Measurements from ENCODE around the gene OR14C36. TPM values are rescaled to one million over a fixed set of nuclear protein-coding genes. Genes with fewer than 3 reads are reported as not detected.
"Not testable (repeated sequence)": the region's sequence is repeated elsewhere in the genome, so short reads cannot be mapped to it uniquely, and the experiment has no call there.

Gene OR14C36
- total RNA-seq: not detected
- long read RNA-seq: 0 reads

GRCh38 chr1:248348475-248348874 is at the start of gene OR14C36:
Gene OR14C36 (plus strand): TSS chr1:248348775. CDS start chr1:248348775, 0 bp downstream.
- ATAC-seq (no peak), DNase-seq (no peak)
- intact Hi-C loops (cut with DNase I): no loop called here

DNA sequence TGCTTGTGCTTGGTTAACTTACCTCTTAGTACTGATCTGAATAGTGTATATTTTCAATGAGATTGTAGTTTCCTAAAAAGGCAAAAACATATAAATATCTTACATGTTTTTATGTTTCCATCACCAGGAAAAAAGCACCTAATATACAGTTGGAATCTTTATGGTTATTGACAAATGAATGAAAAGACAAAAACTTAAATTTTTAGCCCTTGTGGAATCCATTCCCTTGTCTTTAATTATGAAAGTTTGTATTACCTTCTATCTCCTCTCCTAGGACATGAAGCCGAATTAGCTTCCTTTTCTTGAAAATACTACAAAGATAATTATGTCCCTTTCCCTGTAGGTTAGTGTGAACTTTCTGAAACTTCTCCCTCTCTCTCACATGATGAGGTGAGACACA is 45.3 kb upstream of the OR14C36 start, which contains the start of gene OR2T12:
OR2T12 (minus strand) TSS at position 101 of the 400 bp plus-strand sequence. CDS start 7,846 bp downstream, outside the sequence.
- DNase-seq: no peak
- intact Hi-C loops (cut with DNase I): no loop called here
- no peak for ATAC-seq

GRCh38 chr1:248305672-248306071 is 42.9 kb upstream of the OR14C36 start:
- ATAC-seq; intact Hi-C loops (cut with DNase I); DNase-seq: not testable (repeated sequence)

- intact Hi-C loops (cut with DNase I): no loop called here
- no peak for ATAC-seq
- DNase-seq: no peak
Observed at GRCh38 chr1:248306103-248306502, 42.5 kb upstream of the OR14C36 start.

DNA sequence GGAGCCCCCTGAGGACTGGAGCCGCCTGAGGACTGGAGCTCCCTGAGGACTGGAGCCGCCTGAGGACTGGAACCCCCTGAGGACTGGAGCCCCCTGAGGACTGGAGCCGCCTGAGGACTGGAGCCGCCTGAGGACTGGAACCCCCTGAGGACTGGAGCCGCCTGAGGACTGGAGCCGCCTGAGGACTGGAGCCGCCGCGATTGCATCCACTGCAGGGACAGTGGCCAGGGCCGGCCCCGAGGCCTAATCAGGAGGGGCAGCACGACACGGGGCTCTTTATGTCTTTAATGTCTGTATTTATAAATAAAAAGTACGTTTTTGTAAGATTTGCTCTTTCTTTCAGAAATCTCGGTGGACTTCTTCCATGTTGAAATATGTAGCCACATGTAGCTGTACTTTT is 41.8 kb upstream of the OR14C36 start:
- ATAC-seq; DNase-seq; intact Hi-C loops (cut with DNase I): not testable (repeated sequence)

- DNase-seq: no peak
- intact Hi-C loops (cut with DNase I): no loop called here
- ATAC-seq: no peak
Observed at GRCh38 chr1:248316796-248317195, 31.8 kb upstream of the OR14C36 start.

DNA sequence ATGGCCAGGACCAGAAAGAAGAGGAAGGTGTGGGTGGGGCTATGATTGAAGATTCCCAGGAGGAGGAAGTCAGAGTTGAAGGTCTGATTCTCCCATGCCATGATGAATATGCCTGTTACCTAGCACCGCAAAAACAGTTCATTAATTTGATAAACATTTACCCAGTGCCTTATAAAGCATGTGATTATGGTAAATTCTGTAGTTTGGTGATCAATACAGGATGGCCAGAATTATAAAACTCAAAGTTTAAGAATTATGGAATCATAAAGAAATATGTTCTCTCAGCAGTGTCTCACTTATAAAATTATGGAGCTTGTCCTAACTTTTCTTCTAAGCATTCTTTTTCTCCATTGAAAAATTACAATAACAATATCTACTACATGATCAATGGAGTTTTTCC is 24.1 kb upstream of the OR14C36 start, which contains the start of gene OR2M7:
OR2M7 (minus strand) TSS at position 101 of the 400 bp plus-strand sequence; CDS start at position 101, 0 bp downstream.
- DNase-seq (no peak), ATAC-seq (no peak)
- intact Hi-C loops (cut with DNase I): no loop called here

DNA sequence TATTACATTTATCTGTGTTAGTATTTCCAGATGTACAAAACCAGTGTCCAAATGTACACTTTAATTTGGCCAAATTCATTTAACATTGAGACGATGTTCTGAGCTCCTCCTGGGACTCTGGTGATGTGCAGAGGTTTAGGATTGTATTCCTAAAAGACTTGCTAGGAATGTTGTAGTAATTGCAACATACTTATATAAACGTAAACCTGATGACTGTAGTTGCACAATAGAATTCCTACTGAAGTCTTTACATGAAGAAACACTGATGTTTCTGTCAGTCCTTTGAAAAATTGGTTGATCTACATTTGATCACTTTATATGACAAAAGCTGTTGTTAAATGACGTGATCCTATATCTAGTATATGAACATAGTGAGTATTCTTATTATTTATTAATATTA is 5.1 kb upstream of the OR14C36 start:
- ATAC-seq (no peak), DNase-seq (no peak)
- intact Hi-C loops (cut with DNase I): no loop called here

DNA sequence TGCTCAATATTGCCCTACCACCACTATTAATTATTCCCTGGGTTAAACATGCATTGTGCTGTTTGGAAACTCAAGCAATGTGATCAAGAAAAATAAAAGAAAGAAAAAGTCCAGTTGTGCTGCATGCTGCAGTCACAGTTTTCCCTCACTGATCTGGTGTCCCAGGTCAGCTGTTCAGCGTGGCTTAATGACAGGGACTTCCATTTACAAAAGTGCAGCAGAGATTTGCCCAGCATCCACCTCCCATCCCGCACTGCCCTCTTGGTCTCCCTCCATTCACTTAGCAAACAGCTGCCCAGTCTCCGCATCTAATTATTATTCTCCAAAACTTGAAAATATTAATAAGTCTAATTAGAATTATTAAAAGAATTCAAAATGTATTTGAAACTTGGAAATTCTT is 10.8 kb downstream of the OR14C36 start:
- ATAC-seq: no peak
- intact Hi-C loops (cut with DNase I): no loop called here
- no peak for DNase-seq

GRCh38 chr1:248361121-248361715 is 12.6 kb downstream of the OR14C36 start, which contains the start of gene OR2T4:
Gene OR2T4 (plus strand): TSS chr1:248361665. CDS start chr1:248361665, 0 bp downstream.
- ATAC-seq (no peak), DNase-seq (no peak)
- intact Hi-C loops (cut with DNase I): no loop called here

DNA sequence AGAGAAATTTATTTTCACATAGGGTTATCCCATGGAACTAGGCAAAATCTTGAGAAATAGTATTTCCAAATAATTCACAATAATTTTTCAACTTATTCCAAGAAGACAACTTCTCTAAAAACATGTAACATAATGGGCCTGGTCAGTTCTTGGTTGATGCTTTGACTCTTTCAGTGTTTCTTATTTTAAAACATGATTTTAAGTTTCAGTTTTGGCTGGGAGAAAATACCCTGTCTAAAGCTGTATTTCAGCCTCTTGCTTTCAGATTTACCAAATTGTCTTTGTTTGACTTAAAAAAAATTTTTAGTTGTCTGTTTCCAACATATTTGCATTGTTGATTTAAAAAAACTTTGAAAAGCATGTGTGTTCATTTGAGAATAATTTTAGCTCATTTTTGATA is 18.0 kb downstream of the OR14C36 start:
- DNase-seq: no peak
- no peak for ATAC-seq
- intact Hi-C loops (cut with DNase I): no loop called here

GRCh38 chr1:248372394-248372793 is 23.8 kb downstream of the OR14C36 start:
- DNase-seq (no peak), ATAC-seq (no peak)
- intact Hi-C loops (cut with DNase I): no loop called here

DNA sequence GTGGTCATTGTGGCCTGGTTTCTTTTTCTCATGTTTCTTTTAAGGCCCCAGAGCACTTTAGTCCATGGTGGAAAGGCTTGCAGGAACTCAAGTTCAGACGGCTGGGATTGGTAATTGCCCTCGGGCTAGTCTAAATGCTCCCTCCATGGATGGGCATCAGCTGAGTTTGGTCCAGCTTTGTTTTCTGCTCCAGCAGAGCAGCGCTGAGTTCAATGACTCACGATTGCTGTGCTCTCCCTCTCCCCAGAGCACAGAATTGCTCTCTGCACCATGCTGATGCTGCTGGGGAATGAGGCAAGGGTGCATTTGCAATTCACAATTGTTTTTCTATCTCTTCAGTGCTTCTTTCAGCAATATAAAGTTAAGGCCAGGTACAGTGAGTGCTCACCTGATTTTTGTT is 25.2 kb downstream of the OR14C36 start:
- DNase-seq (no peak), ATAC-seq (no peak)
- intact Hi-C loops (cut with DNase I): no loop called here

DNA sequence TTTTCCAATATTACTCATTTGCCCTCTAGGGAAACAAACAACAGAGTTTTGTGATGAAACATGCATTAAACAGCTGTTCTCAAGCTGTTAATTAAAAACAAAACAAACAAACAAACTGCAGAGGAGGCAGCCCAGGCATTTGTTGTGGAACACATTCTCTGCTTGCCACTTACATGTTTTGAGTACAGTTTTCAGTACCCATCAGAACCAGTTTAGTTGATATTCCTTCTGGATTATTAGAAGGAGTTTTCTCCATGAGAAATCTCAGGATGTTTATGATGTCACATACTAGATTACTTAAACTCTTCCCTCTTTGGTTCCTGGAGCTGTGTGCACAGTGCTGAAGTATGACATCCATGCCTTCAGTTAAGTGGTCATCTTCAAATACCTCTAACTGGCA is 26.9 kb downstream of the OR14C36 start, which contains the start of gene OR2T6:
OR2T6 (plus strand) TSS at position 301 of the 400 bp plus-strand sequence. CDS start 11,863 bp downstream, outside the sequence.
- intact Hi-C loops (cut with DNase I): no loop called here
- DNase-seq (no peak), ATAC-seq (no peak)

GRCh38 chr1:248376916-248377315 is 28.3 kb downstream of the OR14C36 start:
- ATAC-seq (no peak), DNase-seq (no peak)
- intact Hi-C loops (cut with DNase I): no loop called here

- no peak for ATAC-seq
- no peak for DNase-seq
- intact Hi-C loops (cut with DNase I): no loop called here
Observed at GRCh38 chr1:248380854-248381253, 32.3 kb downstream of the OR14C36 start.

DNA sequence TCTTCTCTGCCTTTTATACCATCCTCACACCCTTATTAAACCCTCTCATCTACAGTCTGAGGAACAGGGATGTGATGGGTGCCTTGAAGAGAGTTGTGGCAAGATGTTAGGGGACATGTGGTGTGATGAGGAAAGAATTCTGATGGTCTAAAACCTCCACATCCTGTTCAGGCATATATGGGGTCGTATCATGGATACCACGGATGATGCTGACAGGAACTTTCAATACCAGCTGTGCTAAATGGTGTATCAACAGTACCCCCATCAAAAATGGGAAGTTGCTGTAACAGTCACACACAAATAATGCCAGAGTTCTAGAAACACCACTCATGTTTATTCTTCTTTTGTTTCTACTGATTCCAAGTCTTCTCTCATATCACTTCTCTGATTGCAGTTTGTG is 39.9 kb downstream of the OR14C36 start:
- no peak for ATAC-seq
- no peak for DNase-seq
- intact Hi-C loops (cut with DNase I): no loop called here

DNA sequence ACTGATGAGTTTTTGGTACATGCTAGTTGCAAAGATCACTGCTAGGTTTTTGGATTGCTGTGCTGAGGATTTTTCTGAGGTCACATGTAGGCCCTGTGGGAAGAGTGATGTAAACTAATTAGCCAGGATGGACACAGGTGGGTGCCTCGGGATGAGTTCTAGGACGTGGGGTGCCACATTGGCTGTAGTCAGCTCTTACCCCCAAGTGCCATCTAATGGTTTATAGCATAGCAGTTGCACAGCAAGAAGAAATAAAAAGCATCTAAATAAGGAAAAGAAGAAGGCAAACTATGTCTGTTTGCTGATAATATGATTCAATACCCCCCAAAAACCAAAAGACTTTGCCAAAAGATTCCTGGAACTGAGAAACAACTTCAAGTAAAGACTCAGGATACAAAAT is 44.5 kb downstream of the OR14C36 start:
- ATAC-seq: no peak
- intact Hi-C loops (cut with DNase I): no loop called here
- DNase-seq: no peak
